A549 (cell line): ENCODE data around the gene BFSP2.

Experiments used
- HDAC2 ChIP-seq: fragments of 200-600 bp; sonication (generic); IDR thresholded peaks from 2 replicates; pipeline ENCODE4 v1.6.1; 2016
- PHF8 ChIP-seq: fragments of 200-600 bp; sonication (generic); IDR thresholded peaks from 2 replicates; pipeline ENCODE4 v1.6.1; 2016; ENCODE audit warnings: low read depth, mild to moderate bottlenecking, antibody characterized with exemption, moderate library complexity, borderline replicate concordance
- POLR2A ChIP-seq: IDR thresholded peaks from 2 replicates; pipeline ENCODE4 v1.6.1; 2012; ENCODE audit warnings: mild to moderate bottlenecking, low read length
- POLR2AphosphoS2 ChIP-seq: conservative IDR thresholded peaks from 2 replicates; pipeline ENCODE4 v1.6.1; 2012; ENCODE audit warnings: low read length, improper control_type of control experiment, inconsistent platforms
- RAD21 ChIP-seq, 2 experiments: fragments of >200 bp in 1 of 2; sonication (Bioruptor Twin) in 1 of 2; formaldehyde crosslinking in 1 of 2; IDR thresholded peaks in 1 of 2; conservative IDR thresholded peaks in 1 of 2; 2 replicates in 1 of 2; 3 replicates in 1 of 2; pipeline ENCODE4 v1.6.1; 2012 to 2018; ENCODE audit warnings: inconsistent platforms in 1 of 2
- SMC3 ChIP-seq: fragments of >200 bp; sonication (Bioruptor Twin); formaldehyde crosslinking; IDR thresholded peaks from 3 replicates; pipeline ENCODE4 v1.6.1; 2018; ENCODE audit warnings: inconsistent platforms
- ZSCAN20 ChIP-seq: fragments of 250-450 bp; sonication (Bioruptor Pico); IDR thresholded peaks from 2 replicates; pipeline ENCODE4 v1.8.0; 2022; ENCODE audit warnings: mild to moderate bottlenecking, moderate library complexity
- TF ChIP-seq, protein P1 (sequence below): fragments of >200 bp; sonication (Bioruptor Twin); formaldehyde crosslinking; IDR thresholded peaks from 3 replicates; pipeline ENCODE4 v1.5.1; 2016
- TF ChIP-seq, protein P2 (sequence below): fragments of 250-450 bp; sonication (Bioruptor Pico); IDR thresholded peaks from 2 replicates; pipeline ENCODE4 v1.5.0; 2021; ENCODE audit warnings: mild to moderate bottlenecking, moderate library complexity, borderline replicate concordance

GRCh38 chr3:133364704-133365103, 35.2 kb upstream of the BFSP2 start:
- no peak for TF ChIP-seq ZSCAN20 (CRISPR knock-in tag)
- TF ChIP-seq POLR2A: no peak
- TF ChIP-seq POLR2AphosphoS2: no peak
- TF ChIP-seq RAD21 (conservative IDR thresholded peaks at IDR 0.05 in 1 of 2, IDR thresholded peaks at IDR 0.05 in 1 of 2): no peak
- TF ChIP-seq, protein P1, sequence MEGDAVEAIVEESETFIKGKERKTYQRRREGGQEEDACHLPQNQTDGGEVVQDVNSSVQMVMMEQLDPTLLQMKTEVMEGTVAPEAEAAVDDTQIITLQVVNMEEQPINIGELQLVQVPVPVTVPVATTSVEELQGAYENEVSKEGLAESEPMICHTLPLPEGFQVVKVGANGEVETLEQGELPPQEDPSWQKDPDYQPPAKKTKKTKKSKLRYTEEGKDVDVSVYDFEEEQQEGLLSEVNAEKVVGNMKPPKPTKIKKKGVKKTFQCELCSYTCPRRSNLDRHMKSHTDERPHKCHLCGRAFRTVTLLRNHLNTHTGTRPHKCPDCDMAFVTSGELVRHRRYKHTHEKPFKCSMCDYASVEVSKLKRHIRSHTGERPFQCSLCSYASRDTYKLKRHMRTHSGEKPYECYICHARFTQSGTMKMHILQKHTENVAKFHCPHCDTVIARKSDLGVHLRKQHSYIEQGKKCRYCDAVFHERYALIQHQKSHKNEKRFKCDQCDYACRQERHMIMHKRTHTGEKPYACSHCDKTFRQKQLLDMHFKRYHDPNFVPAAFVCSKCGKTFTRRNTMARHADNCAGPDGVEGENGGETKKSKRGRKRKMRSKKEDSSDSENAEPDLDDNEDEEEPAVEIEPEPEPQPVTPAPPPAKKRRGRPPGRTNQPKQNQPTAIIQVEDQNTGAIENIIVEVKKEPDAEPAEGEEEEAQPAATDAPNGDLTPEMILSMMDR: no peak
- TF ChIP-seq HDAC2: no peak
- TF ChIP-seq, protein P2, sequence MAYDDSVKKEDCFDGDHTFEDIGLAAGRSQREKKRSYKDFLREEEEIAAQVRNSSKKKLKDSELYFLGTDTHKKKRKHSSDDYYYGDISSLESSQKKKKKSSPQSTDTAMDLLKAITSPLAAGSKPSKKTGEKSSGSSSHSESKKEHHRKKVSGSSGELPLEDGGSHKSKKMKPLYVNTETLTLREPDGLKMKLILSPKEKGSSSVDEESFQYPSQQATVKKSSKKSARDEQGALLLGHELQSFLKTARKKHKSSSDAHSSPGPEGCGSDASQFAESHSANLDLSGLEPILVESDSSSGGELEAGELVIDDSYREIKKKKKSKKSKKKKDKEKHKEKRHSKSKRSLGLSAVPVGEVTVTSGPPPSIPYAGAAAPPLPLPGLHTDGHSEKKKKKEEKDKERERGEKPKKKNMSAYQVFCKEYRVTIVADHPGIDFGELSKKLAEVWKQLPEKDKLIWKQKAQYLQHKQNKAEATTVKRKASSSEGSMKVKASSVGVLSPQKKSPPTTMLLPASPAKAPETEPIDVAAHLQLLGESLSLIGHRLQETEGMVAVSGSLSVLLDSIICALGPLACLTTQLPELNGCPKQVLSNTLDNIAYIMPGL (CRISPR knock-in tag): no peak
- TF ChIP-seq PHF8: no peak
- TF ChIP-seq SMC3: no peak
